Stimulated activated CD8-positive, alpha-beta memory T cell treated with anti-CD3 and anti-CD28 coated beads, Interleukin-12 subunit alpha, Interleukin-12 subunit beta, amount 100 ng/mL, for 1 hour (primary cell): ENCODE measurements around the gene CIB2.

ENCODE experiments used
- DNase-seq: peaks from one replicate; pipeline ENCODE4 v3.0.0-alpha.2; 2020; ENCODE audit warnings: low read depth

Gene CIB2

DNA sequence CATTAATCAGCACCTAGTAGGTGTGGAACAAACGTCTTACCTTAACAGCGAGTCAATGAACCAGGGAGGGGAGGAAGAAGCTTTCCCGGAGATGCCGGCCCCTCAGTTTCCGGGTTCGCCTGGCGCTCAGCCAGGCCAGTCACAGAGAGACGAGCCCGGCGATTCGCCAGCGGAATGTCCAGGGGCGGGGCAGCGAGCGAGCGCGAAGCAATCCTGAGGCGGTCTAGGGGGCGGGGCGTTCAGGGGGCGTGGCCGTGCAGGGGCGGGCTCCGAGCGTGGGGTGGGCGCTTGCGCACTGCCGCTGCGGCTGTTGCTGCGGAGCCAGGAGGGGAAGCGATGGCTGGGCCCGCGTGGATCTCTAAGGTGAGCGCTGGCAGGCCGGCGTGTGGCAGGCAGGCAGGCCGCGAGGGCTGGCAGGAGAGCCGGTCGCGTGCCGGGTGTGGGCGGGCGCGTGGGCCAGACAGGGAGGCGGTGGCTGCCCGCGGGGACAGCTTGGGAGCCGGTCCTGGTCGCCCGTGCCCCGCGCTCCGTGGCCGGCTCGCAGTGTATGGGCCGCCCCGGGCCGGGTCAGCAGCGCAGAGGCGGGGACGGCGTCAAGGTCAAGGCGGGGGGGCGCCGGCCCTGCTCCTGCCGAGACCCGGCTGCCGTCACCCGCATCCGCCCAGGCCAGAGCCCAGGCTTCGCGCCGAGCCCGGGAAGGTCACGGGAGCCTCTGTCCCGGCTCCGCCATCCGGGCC, 18.0 kb upstream of the CIB2 start, which contains the start of gene IDH3A:
Gene IDH3A (plus strand): TSS at position 295 of the 737 bp plus-strand sequence. CDS start 42 bp downstream, at position 337.
- peak; percentile 100 for DNase-seq

DNA sequence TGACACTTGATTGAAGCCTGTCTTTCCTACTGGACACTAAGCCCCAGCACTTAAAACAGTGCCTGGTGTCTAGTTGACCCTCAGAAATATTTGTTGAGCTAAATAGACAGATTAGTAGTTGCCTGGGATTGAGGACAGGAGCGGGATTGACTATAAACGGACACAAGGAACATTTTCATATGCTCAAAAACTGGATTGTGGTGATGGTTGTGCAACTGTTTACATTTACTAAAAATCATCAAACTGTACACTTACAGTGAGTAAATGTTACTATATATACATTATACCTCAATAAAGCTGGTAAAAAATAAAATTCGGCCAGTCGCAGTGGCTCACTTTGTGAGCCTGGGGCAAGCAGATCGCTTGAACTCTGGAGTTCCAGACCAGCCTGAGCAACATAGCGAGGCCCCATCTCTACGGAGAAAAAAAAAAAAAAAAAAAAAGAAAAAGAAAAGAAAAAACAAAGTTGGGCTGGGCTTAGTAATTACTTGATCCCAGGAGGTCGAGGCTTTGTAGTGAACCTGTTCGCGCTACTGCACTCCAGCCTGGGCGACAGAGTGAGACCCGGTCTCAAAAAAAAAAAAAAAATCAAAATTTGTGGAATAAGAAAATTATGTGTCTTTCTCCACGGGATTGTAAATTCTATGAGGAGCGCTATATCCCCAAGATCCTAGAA, 17.3 kb upstream of the CIB2 start:
- DNase-seq, result no peak

DNA sequence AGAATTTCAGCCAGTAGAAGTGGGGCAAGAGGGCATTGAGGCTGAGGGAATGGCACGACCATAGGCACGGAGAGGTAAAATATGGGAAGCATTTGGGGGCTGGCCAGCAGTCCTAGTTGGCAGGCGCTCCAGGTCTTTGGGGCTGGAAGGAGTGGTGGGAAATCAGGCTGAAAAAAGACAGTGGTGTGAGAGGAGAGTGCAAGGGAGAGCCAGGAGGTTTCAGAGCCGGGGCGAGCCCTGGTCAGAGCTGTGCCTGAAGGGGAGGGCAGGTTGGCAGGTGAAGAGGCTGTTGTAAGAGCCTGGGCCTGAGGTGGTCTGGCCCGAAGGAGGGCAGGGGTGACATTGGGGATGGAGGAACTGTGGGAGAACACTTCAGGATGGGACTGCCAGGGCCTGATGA, 16.3 kb upstream of the CIB2 start:
- no peak for DNase-seq

DNA sequence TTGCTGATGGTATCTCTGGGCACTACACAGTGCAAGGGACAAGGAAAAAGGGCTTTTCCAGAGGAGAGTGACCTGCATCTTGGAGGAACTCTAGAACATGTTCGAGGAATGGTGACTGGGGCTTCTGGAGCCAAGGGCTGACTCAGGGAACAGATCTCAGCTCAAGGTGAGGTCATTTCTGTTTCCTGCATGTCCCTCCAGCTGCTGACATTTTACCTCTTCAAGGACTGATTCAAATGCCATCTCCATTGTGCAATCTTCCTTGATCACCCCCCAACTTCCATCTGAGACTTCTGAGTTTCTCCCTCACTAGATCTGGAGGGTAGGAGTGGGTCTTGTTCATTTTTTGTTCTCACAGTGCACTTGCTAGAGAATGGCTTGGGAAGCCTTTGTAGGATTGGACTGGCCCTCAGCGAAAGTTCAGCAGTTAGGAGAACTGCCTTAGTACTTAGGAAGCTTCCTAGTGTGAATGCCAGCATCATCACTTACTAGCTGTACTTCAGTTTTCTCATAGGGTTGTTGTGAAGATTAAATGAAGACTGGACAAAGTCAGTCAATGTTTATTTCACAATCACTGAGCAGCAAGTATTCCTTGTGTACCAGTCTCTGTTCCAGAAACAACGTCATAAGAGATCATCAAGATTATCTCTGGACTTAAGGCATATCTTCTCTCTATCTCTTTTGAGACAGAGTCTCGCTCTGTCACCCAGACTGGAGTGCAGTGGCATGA, 15.3 kb upstream of the CIB2 start:
- no peak for DNase-seq

DNA sequence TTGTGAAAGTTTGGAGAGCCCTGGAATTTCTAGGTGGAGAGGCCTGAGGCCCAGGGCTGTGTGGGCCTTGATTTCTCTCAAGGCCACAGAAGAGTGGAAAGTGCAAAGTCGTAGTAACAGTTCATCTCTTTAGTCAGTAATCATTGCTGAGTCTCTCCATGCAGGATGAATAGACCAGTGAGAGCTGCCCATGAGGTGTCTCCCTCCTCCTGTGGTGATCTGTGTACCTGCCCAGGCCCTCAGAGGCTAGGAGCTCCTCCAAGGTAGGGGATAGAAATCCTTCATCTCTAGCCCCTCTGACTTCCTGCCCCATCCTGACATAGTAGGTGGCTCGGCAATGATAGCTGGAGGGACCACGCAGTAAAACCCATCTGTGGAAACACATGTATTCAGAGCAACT, 11.1 kb upstream of the CIB2 start:
- no peak for DNase-seq

DNA sequence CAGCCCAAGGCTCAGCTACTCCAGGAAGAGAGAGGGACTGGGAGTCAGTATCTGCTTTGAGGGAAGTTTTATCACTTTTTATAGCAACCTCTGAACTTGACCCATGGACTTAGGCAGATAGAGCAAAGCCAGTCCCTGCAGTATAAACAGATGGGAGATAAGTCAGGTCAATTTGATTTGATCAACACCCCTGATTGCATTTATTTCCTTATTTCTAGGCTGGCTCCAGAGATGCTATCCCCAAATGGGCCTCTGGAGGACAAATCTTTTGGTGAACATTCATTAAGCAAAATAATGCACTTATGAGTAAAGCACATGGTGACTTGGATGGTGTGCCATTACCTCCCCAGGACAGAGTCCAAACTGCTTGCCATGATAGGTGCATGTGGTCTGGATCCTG, 9.0 kb upstream of the CIB2 start:
- DNase-seq, result no peak

DNA sequence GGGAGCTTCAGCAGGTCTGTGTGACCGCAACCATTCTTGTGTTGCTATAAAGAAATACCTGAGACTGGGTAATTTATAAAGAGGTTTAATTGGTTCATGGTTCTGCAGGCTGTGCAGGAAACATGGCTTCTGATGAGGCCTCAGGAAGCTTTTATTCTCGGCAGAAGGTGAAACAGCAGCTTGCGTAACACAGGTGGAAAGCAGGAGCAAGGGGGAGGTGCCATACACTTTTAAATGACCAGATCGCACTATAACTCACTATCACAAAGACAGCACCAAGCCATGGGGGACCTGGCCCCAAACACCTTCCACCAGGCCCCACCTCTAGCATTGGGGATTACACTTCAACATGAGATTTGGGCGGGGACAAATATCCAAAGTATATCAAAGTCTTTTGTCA, 8.3 kb upstream of the CIB2 start:
- no peak for DNase-seq

DNA sequence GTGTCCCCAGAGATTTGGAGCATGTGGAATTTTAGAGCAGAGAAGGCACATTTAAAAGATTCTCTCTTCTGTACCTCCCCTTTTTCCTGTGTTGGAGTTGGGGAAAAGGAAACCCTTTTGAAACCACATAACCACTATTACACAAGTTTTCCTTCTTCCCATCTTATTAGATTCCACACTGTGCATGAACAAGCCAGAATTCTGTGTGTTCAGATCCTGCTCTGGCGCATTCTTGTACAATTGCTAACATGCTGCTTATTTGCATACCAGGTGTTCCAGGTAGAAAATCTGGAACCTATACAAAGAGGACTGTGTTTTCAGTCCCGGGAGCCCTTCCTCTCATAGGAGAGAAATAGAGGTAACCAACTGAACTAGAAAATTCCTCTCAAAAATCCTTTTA, 2.6 kb upstream of the CIB2 start:
- no peak for DNase-seq

DNA sequence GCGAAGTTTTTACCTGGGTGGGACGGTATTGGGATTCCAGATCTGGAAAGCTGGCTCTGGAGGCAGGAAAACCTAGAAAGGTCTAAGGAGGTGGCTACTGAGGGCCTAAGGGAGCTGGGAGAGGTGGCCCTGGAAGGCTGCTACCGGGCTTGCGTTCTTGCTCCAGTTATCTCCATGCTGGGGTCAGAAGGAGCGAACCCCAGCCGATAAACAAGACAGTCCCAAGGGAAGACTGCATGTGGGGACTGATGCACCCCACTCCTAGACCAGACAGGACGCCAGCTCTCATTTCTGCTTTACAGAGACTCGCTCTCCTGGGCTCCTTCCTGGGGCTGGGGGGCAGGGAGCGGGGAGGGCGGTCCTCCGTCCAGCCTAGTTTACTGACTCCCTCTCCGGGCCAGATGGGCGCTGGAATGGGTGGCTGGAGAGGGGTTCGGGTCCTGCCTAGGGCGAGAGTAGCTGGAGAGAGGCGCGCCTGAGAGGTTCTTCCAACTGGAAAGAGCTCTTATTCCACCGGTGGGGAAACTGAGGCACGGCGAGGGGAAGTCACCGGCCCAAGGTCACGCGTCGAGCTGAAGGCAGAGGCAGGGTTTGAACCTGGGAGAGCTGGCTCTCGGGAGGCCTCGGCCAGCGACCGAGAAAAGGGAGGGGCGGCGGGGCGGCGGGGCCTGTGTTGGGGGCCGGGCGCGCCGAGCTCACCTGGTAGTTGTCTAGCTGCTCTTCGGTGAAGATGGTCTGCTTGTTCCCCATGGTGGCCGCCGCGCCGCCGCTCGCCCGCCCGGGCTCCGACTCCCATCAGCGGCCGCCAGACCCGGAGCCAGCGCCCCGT, 565 bp downstream of the CIB2 start:
- DNase-seq, result no peak

DNA sequence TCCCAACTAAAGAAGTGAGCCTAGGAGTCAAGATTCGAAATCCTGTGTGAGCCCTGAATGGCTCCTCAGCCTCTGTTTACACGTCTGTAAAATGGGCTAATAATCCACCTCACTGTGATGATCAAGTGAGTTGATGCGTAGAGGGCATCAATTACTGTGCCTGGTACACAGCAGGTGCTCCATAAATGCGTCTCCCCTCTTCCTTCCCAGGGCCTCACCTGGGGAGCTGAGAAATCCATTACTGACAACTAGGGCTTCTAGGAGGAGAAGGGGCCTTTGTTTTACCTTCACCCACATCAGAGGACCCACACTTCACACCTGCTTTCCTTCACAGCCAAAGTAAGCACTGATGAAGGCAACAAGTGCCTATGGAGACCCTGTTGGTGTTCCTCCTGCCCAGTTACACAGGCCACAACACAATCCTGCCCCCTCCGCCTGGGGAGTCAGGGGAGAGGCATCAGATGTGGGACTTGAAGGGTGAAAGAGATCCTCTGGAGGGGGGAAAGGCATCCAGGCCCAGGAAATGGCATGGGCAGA, 1.4 kb downstream of the CIB2 start:
- no peak for DNase-seq

DNA sequence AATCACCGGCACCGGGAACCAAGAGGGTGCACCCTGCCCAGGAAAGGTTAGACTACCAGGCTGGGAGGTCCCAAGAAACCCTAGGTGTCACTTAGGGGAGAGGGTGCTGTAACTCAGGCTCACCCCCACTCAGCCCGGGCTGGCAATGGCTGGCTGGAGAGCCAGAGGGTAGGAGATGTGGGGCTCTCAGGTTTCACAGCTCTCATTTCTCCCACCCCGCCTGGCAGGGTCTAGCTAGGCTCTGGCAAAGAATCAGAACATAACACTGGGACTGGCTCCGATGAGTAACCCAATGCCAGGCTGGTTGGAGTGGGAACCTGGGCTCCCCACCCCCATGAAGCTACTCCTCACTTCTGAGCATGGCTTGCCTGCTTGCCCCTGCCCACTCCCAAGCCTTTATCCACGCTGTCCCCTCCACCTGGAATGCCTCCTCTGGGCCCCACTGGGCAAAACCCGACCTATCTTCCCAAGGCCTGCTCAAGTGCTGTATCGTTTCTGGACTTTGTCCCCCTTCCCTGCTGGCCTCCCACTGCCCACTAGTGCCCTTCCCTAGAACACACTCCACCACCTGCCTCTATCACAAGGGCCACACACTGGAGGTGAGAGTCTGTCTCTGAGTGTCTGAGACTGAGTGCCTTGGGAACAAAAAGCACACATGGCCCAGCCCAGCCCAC, 2.0 kb downstream of the CIB2 start:
- no peak for DNase-seq

DNA sequence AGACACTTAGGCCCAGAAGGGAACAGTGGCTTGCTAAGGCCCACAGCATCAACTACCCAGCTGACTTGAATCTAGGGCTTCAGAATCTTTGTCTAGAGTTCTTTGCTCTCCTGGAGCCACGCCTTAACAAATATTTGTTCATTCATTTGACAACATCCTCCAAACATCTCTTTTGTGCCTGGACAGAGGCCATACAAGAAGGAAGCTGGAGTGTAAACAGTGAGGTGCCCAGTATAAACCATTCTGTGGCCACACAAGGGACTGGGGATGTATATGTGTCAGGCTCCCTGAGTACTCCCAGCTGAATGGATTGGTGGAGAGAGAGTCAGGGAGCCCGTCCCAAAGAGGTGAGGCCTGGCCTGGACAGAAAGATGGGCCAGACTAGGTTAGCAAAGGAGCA, 3.4 kb downstream of the CIB2 start:
- DNase-seq, result no peak

DNA sequence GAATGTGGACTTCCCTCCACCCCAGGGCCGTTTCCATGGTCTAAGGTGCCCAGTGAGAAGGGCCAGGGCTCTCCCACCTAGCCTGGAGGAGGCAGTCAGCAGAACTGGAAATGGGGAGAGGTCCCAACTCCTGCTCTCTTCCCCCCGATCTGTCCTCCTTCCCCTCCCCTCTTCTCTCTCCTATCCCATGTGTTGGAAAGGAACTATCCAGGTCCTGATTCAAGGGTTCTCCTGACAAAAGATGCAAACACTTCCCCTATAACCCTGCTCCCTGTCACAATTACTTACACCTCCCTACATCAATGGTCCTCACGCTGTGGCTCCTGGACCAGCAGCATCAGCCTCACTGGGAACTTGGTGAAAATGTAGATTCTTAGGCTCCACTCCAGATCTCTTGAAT, 6.0 kb downstream of the CIB2 start:
- DNase-seq, result no peak

DNA sequence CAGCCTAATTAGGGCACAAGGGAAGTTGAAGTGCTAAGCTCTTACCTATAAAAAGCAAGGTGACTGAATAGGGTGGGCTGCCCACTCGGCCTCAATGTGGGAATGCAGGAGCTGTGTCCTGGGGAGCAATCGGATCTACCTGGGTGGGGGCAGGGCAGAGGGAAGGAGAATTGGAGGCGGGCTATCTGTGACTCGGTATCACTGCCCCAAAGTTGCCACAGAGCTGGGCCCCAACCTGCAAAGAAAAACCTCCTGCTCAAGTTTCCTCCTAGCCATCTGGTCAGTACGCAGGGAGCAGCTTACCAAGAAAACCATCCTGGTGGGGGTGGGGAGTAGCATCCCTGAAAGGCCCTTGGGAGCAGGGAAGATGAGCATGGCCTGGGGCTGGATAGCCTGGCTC, 10.7 kb downstream of the CIB2 start:
- no peak for DNase-seq

DNA sequence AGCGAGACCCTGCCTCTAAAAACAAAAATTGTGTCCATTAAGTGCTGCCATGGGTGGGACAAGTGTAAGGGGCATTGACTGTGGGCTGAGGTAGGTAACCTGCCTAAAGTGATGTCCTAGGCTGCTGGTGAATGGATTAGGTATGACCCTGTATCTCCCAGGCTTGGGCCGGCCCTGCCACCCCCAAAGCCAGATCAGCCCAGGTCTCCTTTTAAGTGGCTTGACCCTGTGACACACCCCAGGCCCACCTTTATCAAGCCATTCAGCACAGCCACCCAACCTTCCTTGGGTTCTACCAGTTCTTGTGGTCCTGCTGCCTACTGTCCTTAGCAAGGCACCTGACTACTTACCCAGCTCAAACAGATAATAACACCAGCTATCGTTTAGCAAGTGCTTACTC, 18.7 kb downstream of the CIB2 start:
- DNase-seq, result no peak

DNA sequence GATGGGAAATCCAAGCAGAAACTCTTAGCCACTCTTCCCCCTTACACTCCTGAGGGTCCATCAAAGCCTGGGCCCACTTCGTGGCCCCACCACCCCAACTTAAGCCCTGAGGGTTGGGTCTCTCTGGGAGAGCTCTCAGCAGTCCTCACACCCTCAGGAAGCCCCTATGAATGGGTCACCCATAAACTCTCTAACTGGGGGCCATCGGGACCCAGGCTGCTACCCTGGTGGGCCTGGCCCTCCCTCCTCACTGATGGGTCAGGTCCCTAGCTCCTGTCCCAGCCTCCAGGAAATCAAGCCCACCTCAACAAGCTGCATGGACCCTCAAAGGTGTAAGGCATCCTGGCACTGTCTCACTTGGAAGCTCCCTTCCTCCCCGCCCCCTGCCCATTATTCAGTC, 19.5 kb downstream of the CIB2 start:
- DNase-seq, result no peak

DNA sequence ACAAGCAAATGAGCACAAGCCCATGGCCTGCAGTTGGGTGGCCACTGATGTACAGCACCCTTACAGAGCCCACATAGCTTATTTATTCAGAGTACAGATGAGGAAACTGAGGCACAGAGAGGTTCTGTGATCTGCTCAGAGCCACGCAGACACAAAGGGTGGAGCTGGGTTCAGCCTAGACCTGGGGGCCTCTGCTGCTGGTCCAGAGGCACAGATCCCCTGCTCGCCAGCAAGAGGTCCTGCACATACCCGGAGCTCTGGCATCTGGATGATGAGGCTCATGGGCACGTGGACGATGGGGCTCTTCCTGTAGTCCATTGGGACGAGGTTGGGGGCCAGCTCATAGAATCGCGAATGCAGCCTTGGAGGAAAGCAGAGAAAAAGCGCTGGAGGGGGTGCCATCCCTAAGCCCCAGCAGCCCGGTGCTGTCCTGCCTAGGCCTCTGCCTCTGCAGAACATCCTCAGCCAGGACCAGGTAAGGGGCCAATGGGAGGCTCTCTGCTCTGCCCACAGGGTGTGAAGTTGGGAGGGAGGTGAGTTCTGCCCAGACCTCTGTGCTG, 20.2 kb downstream of the CIB2 start:
- no peak for DNase-seq

DNA sequence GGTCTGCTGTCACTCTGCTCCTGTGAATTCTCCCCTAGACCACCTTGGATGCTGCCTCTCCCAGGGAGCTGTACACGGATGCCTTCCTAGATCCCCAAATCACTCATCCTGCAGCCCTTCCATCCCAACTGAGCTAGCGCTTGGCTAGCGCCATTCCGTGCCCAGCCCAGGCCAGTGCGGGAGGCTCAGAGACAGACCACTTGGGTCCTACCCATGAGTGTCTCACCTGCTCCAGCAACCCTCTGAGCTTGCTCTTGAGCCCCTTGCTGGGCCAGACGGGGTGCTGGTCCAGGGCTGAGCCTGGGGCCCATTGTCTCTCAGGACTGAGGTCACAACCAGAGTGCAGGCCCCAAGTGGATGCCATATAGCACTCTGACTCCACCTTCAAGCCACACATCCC, 21.1 kb downstream of the CIB2 start:
- DNase-seq, result no peak

DNA sequence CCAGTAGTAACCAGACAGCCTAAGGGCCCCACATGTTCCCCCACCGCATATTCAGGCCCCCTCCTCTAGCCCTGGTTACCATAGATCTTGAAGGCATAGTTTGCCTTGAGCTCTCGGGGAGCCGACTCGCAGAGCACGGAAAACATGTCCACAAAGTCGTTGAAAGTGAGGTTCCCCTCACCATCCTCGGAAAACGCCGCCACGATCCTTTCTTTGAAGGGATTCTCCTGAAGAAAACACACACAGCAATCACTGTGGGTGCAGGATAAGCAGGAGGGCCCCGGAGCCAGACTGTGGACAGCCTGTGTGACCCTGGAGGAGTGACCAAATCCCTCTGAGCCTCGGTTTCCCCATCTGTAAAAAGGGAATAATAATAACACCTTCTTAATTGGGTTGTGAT, 22.1 kb downstream of the CIB2 start:
- no peak for DNase-seq

DNA sequence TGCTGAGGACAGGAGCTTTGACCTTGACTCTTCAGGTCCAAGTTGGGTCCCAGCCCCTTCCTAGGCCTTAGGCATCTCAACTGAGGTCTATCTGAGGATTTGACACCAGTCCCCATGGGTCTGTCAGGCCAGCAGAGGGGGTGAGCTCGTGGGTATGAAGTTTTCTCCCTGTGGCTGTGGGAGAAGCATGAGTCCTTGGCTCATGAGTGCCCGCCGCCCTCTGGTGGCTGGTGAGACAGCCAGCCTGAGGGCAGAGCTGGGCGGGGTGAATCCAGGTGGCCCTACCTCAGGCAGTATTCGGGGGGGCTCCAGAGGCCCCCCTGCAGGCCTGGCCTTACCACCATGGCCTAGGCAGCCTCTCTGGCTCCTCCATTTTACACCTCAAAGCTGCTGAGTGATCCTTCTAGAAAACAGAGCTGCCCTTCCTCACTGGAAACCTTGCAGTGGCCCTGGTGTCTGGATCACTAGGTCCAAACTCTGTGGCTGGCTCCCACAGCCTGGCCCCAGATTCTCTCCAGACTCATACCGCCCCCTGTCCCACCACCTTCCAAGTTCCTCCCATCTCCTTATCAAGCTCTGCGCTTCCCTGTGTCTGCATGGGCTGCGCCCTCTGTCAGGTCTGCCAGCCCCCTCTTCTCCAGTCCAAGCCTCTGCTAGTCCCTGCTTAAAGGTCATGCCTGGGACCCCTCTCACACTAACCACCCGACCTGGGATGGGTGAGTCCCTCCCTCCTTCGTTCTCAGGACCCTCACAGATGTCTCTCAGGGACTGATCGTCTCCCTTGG, 22.8 kb downstream of the CIB2 start:
- DNase-seq, result peak; percentile 72
